ENCODE data around the gene RHOT2.

RHOT2 gene

DNA sequence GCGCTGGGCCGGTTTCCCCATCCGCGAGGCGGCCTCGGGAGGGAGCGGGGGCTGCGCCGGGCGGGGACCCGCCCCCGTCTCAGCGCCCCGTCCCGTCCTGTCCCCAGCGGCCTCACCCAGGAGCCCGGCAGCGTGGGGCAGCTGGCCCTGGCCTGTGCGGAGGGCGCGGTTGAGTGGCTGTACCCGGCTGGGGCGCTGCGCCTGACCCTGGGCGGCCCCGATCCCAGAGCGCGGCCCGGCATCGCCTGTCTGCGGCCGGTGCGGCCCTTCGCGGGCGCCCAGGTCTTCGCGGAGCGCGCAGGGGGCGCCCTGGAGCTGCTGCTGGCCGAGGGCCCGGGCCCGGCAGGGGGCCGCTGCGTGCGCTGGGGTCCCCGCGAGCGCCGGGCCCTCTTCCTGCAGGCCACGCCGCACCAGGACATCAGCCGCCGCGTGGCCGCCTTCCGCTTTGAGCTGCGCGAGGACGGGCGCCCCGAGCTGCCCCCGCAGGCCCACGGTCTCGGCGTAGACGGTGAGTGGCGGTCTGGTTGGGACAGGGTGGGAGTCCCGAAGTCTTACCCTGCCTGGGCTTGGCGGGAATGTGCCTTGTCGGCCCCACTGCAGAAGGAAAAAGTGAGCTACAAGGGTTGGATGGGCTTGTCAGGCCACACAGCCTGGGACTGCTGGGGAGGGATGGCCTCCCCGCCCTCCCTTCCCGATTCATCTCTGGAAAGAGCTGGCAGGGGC lies 47.7 kb downstream of the RHOT2 start:
- DNase-seq (ENCODE audit: low spot score), result no peak

DNA sequence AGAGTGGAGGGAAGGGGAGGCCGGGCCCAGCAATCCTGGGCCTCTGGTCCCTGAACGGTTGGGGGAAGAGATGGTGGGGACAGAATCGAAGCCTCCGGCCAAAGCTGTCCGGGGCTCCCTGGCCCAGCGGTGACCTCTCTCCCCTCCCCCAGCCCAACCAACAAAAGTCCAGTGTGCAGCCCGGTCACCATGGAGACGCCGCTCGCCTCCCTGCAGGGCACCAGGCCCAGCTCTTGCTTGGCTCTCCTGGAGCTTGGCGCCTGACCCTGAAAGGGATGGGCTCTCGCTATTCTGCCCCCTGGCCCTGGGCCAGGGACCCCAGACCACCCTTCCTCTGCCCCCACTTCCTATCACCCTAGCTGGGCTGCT lies 48.3 kb downstream of the RHOT2 start:
- DNase-seq (ENCODE audit: low spot score), result peak; percentile 96

DNA sequence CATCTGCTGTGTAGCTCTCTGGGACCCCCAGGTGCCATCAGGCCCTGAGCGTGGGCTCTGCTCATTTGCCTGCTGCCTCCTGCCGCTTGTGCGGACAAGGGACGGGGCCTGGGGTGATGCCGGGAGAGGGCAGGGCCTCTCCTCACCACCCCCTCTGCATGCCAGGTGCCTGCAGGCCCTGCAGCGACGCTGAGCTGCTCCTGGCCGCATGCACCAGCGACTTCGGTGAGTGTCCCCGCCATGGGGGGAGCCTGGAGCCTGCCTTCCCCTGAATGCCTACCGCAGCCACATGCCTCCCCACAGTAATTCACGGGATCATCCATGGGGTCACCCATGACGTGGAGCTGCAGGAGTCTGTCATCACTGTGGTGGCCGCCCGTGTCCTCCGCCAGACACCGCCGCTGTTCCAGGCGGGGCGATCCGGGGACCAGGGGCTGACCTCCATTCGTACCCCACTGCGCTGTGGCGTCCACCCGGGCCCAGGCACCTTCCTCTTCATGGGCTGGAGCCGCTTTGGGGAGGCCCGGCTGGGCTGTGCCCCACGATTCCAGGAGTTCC lies 48.9 kb downstream of the RHOT2 start:
- no peak for DNase-seq (ENCODE audit: low spot score)

DNA sequence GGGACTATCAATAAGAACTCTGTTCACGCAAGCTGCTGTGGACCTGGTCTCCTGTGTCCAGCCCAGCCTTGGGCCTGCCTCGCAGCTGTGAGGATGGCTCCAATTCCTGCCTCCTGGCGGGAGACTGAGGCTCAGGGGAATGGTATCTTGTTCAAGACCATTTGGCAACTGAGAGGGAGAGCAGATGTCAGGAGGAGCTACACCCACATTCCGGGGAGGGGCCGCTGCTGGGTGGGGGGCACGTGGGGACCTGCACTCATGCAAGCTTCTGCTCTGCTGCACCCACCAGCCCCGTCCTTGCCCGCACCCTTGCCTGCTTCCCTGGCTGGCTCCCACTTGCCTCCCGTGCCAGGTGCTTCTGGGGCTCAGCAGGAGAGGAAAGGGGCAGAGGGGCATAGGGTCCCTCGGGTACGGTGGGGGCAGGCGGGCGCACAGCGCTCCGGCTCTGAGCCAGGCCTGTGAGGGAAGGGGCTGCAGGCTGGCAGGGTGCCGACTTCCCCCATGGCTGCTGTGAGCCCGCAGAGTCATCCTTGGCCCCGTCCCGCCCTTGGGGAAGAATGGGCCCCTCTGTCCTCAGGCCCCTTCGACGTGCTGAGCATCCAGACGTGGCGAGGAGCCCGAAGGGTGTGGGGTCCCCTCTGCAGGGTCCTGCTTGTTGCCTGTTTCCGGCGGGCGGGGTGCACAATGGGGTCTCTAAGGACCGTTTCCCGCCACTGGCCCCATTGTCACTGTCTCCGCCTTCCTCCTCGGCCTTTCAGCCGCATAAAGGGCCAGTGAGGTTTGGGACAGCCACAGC lies 49.7 kb downstream of the RHOT2 start:
- DNase-seq (ENCODE audit: low spot score), result no peak

DNA sequence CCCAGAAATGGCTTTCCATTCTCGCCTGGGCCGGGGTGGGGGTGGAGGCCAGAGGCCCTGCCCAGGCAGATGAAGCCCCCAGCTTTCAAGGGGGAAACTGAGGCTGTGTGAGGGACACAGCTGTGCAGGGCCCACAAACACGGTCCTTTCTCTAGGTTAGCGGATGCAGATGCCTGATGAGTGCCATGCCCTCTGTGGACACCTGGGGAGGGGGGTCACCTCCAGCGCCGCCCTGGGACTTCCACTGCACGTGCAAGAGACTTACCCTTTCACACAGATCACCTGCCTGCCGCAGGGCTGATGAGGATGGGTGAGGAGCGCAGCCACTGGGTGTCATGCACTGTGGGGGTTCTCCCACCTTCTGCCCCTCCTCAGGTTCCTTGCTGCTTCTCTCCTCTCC lies 50.5 kb downstream of the RHOT2 start:
- no peak for DNase-seq (ENCODE audit: low spot score)

DNA sequence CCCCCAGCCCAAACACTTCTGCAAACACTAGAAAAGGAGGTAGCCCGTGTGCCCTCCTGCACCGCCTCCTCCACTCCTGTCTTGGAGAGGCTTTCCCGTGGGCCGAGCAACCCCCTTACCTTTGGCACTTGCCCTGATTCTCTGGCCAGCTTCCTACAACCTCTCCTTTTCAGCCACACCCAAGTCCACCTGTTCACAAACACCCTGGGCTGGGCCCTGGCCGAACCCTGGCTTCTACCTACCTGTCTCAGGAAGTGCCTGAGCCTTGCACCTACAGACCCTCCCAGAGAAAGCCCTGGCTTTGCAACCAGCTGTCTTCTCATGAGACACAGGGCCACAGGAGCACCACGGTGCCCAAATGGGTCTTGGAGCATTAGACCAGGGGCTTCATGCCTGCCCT lies 51.0 kb downstream of the RHOT2 start:
- DNase-seq (ENCODE audit: low spot score), result no peak

DNA sequence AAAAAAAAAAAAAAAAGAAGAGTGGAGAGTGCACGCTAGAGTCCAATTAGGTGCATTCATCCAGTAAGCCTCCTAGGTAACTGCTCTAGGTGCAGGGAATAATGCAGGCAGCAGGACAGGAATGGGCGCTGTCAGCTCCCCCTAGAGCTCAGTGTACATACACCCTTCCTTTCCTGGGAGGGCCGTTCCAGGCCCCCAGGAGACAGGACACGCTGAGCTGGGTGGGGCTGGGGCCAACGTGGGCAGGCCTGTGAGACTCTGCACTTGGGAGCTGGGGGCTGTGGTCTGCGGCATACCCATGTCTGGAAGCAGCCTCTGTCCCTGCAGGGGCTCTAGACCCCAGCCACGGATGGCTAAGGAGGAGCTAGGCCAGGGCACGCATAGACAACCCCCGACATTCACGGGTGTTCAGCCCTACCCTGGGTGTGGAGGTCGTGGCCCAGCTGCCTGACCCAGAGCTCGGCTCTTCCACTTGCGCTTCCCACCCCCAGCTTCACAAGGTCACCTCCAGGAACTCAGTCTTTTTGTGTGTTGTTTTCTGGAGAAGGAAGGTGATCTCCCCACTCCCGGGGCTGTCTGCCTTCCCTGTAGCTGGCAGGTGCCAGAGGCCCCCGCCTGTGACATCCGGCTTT lies 52.0 kb downstream of the RHOT2 start:
- no peak for DNase-seq (ENCODE audit: low spot score)

DNA sequence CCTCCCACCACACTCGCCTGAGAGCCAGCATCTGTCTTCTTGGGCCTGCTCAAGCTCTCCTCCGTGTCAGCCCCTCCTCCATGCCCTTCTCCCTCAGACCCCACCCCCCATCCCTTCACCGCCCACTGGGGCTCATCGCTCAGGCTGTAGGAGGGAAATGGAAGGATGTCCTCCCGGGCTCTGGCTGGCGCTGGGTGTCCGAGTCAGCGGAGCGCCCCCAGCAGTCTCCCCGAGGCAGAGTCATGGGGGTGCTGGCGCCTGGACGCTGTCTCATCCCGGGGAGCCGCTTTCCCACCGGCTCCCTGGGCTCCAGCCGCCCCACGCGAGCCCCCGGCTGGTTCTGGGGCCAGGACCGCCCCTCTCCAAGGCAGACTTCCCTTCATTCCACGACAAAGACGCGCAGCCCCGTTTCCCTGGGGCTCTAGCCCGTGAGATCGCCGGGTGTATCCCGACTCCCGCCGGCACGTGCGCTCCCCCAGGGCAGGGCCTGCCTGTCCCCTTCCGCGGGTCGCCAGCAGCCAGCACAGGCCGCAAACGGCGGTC lies 52.6 kb downstream of the RHOT2 start:
- DNase-seq (ENCODE audit: low spot score), result peak; percentile 80

DNA sequence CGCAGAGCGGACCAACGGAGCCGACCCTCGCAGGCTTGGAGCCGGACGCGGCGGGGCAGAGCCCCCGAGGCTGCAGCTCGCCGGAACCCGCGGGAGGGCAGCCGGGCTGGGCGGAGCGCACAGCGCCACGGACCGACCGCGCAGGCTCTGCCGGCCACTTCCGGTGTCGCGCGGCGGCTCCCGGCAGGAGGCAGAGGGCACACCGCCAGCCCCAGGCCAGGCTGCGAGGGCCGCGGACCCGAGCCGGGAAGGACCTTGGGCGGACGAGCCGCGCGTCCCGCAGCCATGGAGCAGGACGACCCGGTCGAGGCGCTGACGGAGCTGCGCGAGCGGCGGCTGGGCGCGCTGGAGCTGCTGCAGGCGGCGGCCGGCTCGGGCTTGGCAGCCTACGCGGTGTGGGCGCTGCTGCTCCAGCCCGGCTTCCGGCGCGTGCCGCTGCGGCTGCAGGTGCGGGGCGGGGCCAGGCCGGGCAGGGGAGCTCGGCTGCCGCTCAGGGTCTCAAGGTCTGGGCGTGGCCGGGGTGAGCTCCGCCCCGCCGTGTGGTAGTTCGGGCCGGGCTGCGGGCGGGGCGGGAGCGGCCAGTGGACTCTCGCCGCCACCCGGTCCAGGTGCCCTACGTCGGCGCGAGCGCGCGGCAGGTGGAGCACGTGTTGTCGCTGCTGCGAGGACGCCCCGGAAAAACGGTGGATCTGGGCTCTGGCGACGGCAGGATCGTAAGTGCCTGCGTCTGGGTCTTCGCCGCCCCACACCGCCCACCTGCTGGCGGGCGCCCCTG lies 53.2 kb downstream of the RHOT2 start, which contains the start of gene ANTKMT:
Gene ANTKMT (plus strand): TSS at position 157 of the 775 bp plus-strand sequence. CDS start 129 bp downstream, at position 286.
- DNase-seq (ENCODE audit: low spot score), result peak; percentile 76

DNA sequence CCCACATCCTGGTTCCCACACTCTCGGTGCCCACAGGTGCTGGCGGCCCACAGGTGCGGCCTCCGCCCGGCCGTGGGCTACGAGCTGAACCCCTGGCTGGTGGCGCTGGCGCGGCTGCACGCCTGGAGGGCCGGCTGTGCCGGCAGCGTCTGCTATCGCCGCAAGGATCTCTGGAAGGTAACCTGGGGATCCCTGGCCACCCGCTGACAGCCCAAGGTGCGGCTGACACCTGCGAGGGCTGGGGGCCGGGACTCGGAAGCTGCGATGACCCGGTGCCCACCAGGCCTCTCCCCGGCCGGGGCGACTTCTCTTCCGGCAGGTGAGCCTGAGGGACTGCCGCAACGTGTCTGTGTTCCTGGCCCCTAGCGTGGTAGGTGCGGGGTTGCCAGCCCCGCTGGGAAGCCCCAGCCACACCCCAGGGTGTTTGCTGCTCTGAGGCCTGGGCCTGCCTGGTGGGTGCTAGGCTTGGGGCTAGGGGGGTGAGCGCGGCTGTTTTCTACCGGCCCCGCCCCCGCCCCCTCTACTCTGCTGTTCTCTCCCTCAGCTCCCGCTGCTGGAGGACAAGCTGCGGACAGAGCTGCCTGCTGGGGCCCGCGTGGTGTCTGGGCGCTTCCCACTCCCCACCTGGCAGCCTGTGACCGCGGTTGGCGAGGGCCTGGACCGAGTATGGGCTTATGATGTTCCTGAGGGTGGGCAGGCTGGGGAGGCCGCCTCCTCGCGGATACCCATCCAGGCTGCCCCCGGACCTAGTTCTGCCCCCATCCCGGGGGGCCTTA lies 54.0 kb downstream of the RHOT2 start:
- DNase-seq (ENCODE audit: low spot score), result no peak

DNA sequence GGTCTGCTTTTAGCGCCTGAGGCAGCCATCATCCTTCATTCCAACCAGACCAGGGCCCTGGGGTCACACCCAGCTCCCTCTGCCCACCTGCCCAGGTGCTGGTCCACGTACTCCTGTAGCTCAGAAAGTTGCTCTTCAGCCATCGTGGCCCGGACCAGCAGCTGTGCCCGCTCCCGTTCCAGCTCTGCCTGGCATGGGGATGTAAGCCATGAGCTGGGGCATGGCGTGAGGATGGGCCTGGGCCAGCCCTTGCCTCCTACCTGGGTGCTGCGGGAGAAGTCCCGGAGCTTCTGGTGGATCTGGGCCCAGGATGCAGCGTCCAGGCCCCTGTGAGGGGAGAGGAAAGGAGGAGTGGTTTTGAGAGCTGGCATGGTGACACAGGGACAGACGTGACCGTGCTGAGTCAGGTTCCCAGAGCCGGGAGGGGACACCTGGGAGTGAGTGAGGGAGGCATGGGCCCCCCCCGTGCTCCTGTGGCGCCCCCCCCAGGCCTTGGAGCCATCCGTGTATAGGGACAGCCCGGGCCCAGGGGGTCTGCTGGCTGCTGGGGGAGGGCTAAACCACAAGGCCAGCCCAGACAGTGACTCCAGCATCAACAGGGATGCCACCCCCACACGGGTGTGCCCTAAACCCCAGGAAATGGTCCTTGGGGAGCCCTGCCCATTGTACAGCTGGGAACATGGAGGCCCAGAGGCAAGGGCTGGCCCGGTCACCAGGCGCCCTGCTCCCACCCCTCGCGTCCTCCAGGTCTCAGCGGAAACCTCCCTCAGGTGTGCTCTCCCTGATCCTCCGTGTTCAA lies 55.1 kb downstream of the RHOT2 start:
- DNase-seq (ENCODE audit: low spot score), result no peak

DNA sequence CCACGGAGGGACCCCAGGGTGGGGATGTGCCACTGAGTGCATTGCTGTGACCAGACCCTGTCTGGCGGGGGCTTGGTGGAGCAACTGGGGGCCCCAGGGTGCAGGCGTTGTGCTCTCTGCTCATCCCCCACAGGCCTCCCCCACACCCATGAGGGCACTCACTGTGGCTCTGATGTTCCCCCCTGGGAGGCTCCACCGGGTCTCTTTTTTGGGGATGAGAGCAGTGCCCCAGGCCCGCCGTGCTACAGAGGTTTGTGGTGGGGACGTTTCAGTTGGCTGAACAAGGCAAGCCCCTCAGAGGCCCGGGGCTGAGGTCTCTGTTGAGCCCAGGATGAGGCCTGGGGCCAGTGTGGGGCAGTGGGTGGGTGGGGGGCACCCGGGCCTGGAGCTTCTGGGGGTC lies 55.8 kb downstream of the RHOT2 start:
- no peak for DNase-seq (ENCODE audit: low spot score)
